Natural killer cell (primary cell): Measurements from ENCODE around the gene HSPBP1. TPM values are rescaled to one million over a fixed set of nuclear protein-coding genes. Genes with fewer than 3 reads are reported as not detected.
"Not testable (repeated sequence)": the region's sequence is repeated elsewhere in the genome, so short reads cannot be mapped to it uniquely, and the experiment has no call there.

Experiments
- ATAC-seq, 3 donors: fragments of 150-1000 bp in 2 of 3; fragments of 200-7000 bp in 1 of 3; cut with Tn5 transposase; 1 replicate in 1 of 3; 2 replicates in 2 of 3; pipeline ENCODE4 v1.10.0; 2021; ENCODE audit warnings: mild to moderate bottlenecking in 2 of 3, moderate library complexity in 2 of 3
- DNase-seq, 2 donors: peaks; one replicate each; pipeline versions ENCODE4 v3.0.0 to v3.0.0-alpha.2; 2013 to 2021; ENCODE audit warnings: mixed read lengths in 1 of 2
- H3K27ac ChIP-seq: one replicate; pipeline ENCODE4 v1.5.1; 2013; ENCODE audit warnings: mild to moderate bottlenecking, low read length
- H3K27me3 ChIP-seq: one replicate; pipeline ENCODE4 v1.6.1; 2013; ENCODE audit warnings: low read length; ENCODE audit not compliant: control insufficient read depth, insufficient read depth
- H3K36me3 ChIP-seq: one replicate; pipeline ENCODE4 v1.6.1; 2013; ENCODE audit warnings: low read length; ENCODE audit not compliant: control insufficient read depth, insufficient read depth
- H3K4me1 ChIP-seq: one replicate; pipeline ENCODE4 v1.6.1; 2013; ENCODE audit warnings: low read length; ENCODE audit not compliant: control insufficient read depth, insufficient read depth
- H3K4me3 ChIP-seq: one replicate; pipeline ENCODE4 v1.5.1; 2013; ENCODE audit warnings: low read length
- H3K9me3 ChIP-seq: one replicate; pipeline ENCODE4 v1.6.1; 2013; ENCODE audit warnings: low read length; ENCODE audit not compliant: control insufficient read depth, insufficient read depth
- H3K27ac Mint-ChIP-seq, 2 donors: one replicate each; pipeline ENCODE4 v1.8.0; 2022; ENCODE audit warnings: mild to moderate bottlenecking in 2 of 2, mixed read lengths in 2 of 2, moderate library complexity in 1 of 2
- H3K27me3 Mint-ChIP-seq, 2 donors: one replicate each; pipeline ENCODE4 v1.8.0; 2022; ENCODE audit warnings: low read depth in 2 of 2, mixed read lengths in 2 of 2
- H3K36me3 Mint-ChIP-seq: one replicate; pipeline ENCODE4 v1.8.0; 2022; ENCODE audit warnings: mixed read lengths
- H3K4me1 Mint-ChIP-seq, 2 donors: one replicate each; pipeline ENCODE4 v1.8.0; 2022; ENCODE audit warnings: mixed read lengths in 2 of 2
- H3K4me3 Mint-ChIP-seq: one replicate; pipeline ENCODE4 v1.8.0; 2022; ENCODE audit warnings: mild to moderate bottlenecking, moderate library complexity, mixed read lengths
- H3K9me3 Mint-ChIP-seq, 2 donors: one replicate each; pipeline ENCODE4 v1.8.0; 2022; ENCODE audit warnings: mixed read lengths in 2 of 2
- WGBS: methylation state at CpG from one replicate; pipeline ENCODE4 v1.1.7; 2013; ENCODE audit warnings: missing lambda C conversion rate; ENCODE audit not compliant: insufficient coverage; 5-methylcytosine and 5-hydroxymethylcytosine counted together
- intact Hi-C: fragments of 100-400 bp; cut with micrococcal nuclease; formaldehyde crosslinking; loops from one replicate; pipeline ENCODE4 v1.14.2; 2022
- total RNA-seq, 4 donors: library from RNA; stranded (reverse); fragments of 120-200 nt in 1 of 4; gene quantifications; one replicate each; pipeline versions ENCODE4 v1.2.3 to v1.2.4, GENCODE V29; 2013 to 2022
- TF ChIP-seq, protein P1 (sequence below): fragments of 200-600 bp; IDR thresholded peaks from one replicate; pipeline ENCODE4 v1.8.0; 2022; ENCODE audit warnings: antibody characterized with exemption

HSPBP1 gene, protein sequence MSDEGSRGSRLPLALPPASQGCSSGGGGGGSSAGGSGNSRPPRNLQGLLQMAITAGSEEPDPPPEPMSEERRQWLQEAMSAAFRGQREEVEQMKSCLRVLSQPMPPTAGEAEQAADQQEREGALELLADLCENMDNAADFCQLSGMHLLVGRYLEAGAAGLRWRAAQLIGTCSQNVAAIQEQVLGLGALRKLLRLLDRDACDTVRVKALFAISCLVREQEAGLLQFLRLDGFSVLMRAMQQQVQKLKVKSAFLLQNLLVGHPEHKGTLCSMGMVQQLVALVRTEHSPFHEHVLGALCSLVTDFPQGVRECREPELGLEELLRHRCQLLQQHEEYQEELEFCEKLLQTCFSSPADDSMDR
- 10 to 100 TPM; 17.1 to 19.5 (median 18.5) TPM for total RNA-seq
- total RNA-seq (2013) = 11.6 TPM

DNA sequence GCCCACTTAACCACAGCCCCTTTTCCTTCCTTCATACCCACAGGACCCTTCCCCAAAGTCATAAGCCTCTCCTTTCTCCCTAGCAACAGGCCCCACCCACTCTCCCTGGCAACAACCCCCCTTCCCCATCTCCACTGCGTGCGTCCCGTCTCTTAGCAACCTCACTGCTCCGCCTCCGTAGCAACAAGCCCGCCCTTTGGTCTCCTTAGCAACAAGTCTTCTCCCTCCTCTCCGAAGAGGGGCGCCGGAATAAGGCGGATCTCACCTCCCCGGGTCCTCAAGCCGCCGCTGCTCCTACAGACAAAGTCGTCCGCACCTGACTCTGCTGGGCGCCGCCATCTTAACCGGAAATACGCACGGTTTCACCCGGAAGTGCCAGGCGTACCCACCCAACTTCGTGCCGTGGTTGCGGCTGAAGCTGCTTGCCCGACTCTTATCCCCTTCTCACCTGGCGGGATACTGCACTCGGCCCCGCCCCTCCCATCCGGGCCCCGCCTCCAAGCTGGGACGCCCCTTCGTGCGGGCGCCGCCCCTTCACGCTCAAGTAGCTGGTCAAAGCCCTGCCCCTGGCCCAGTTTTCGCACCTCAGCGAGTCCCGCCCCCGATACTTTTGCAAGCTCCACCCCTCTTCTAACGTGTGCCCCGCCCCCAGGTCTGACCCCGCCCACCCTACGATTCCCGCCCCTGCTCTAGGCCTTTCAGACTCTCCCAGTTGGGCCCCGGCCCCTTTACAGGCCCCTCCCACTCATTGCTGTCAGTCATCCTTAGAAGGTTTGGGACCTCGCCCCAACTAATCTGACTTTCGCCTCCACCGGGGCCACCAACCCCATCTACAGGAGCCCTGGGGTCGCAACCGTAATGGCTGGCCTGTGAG lies at the start of gene HSPBP1:
HSPBP1 (minus strand) TSS at position 341 of the 874 bp plus-strand sequence. CDS start 502 bp downstream, outside the sequence.
- peak within 1 kb of the TSS; percentile 98 for H3K27ac Mint-ChIP-seq
- Histone ChIP-seq H3K9me3 (no peaks in the 10 kb centered on the region), H3K4me1 (peaks cover 55% of the 10 kb centered on the region), H3K4me3 (peak within 1 kb of the TSS; percentile 89), H3K27ac (peak within 1 kb of the TSS; percentile 93), H3K36me3 (peaks cover 4% of the 10 kb centered on the region), H3K27me3 (no peaks in the 10 kb centered on the region)
- H3K4me1 Mint-ChIP-seq = peaks cover 43 to 48% of the 10 kb centered on the region in 2 donors
- WGBS = 6% methylated on average over 52 of the region's 52 CpGs
- ATAC-seq (peak; percentile 81 to 88 (median 82)), DNase-seq (peak; percentile 95 to 98)
- no peaks in the 10 kb centered on the region for H3K9me3 Mint-ChIP-seq
- H3K4me3 Mint-ChIP-seq = peak within 1 kb of the TSS; percentile 100
- intact Hi-C loops = loop anchor here (1.0 kb wide), 1 partner anchor 21 kb away; the partner anchor contains the start of gene PPP6R1
- peaks cover 0 to 7% of the 10 kb centered on the region in 2 donors for H3K27me3 Mint-ChIP-seq
- TF ChIP-seq, protein P1, sequence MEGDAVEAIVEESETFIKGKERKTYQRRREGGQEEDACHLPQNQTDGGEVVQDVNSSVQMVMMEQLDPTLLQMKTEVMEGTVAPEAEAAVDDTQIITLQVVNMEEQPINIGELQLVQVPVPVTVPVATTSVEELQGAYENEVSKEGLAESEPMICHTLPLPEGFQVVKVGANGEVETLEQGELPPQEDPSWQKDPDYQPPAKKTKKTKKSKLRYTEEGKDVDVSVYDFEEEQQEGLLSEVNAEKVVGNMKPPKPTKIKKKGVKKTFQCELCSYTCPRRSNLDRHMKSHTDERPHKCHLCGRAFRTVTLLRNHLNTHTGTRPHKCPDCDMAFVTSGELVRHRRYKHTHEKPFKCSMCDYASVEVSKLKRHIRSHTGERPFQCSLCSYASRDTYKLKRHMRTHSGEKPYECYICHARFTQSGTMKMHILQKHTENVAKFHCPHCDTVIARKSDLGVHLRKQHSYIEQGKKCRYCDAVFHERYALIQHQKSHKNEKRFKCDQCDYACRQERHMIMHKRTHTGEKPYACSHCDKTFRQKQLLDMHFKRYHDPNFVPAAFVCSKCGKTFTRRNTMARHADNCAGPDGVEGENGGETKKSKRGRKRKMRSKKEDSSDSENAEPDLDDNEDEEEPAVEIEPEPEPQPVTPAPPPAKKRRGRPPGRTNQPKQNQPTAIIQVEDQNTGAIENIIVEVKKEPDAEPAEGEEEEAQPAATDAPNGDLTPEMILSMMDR = no peak
- no peaks in the 10 kb centered on the region for H3K36me3 Mint-ChIP-seq

DNA sequence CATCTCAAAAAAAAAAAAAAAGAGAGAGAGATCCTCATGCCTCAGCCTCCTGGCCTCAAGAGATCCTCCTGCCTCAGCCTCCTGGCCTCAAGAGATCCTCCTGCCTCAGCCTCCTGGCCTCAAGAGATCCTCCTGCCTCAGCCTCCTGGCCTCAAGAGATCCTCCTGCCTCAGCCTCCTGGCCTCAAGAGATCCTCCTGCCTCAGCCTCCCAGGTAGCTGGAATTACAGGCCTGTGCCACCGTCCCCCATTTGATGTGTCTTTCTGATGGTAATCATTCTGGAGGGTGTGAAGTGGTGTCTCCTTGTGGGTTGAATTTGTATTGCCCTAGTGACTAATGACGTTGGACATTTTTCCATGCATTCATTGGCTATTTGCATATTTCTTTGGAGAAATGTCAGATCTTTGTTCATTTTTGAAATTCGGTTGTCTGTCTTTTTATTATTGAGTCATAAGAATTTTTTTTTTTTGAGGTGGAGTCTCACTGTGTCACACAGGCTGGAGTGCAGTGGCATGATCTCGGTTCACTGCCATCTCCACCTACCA lies 48.9 kb upstream of the HSPBP1 start:
- H3K4me3 Mint-ChIP-seq, H3K9me3 Mint-ChIP-seq, H3K36me3 Mint-ChIP-seq, H3K27ac Mint-ChIP-seq, H3K27ac ChIP-seq, ATAC-seq, H3K4me1 ChIP-seq, H3K36me3 ChIP-seq, H3K4me1 Mint-ChIP-seq, intact Hi-C loops, H3K4me3 ChIP-seq, H3K27me3 ChIP-seq, H3K9me3 ChIP-seq: not testable (repeated sequence)
- 80% methylated on average over 4 of the region's 4 CpGs for WGBS
- peak in 1 of 2 donors; percentile 40 for DNase-seq
- peaks cover 0 to 19% of the 10 kb centered on the region in 2 donors for H3K27me3 Mint-ChIP-seq

DNA sequence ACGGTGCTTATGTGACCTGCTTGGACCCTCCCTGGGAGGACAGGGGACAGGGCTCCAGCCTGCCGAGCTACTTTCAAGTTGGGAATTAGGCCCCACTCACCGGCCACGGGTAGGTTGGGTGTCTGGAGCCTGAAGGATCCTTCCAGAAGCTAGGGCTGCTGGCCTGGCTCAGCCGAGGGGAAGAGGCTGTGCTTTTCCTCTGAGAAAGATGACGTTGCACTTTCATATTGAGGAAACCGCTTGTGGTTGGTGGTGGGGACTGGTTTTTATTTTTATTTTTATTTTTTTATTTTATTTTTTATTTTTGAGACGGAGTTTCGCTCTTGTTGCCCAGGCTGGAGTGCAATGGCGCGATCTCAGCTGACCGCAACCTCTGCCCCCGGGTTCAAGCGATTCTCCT lies 45.3 kb upstream of the HSPBP1 start, which contains the start of gene TMEM150B:
TMEM150B (minus strand) TSS at position 170 of the 400 bp plus-strand sequence. CDS start 4,305 bp downstream, outside the sequence.
- Histone ChIP-seq H3K4me3 (no peak within 1 kb of the TSS), H3K27me3 (no peaks in the 10 kb centered on the region), H3K9me3 (no peaks in the 10 kb centered on the region), H3K4me1 (no peaks in the 10 kb centered on the region), H3K27ac (no peak within 1 kb of the TSS), H3K36me3 (no peaks in the 10 kb centered on the region)
- TF ChIP-seq, protein P1 = no peak
- Mint-ChIP-seq H3K27ac (no peak within 1 kb of the TSS), H3K36me3 (no peaks in the 10 kb centered on the region), H3K4me1 (no peaks in the 10 kb centered on the region), H3K27me3 (peaks cover 8 to 31% of the 10 kb centered on the region in 2 donors), H3K9me3 (no peaks in the 10 kb centered on the region), H3K4me3 (no peak within 1 kb of the TSS)
- DNase-seq (no peak), ATAC-seq (no peak)
- WGBS = 37% methylated on average over 13 of the region's 14 CpGs
- intact Hi-C loops = no loop called here

DNA sequence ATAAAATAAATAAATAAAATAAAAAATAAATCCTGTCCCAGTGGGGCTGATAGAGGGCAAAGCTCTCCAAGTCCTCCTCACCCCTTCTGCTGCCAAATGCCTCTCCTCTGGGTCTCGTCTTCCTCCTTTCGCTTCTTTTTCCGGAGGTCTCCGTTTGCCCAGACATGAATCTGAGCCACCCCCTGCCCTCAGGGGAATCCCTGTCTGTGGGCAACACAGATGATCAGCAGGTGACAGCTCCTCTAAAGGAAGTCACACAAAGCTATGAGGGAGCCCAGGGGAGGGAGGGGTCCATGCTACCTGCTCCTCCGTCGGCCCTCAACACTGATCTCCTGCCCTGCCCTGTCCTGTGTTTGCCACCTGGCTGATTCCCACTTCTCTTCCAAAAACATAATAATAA lies 44.8 kb upstream of the HSPBP1 start:
- Mint-ChIP-seq H3K4me1 (no peaks in the 10 kb centered on the region), H3K27ac (no peak overlapping the region), H3K9me3 (no peaks in the 10 kb centered on the region), H3K36me3 (no peaks in the 10 kb centered on the region), H3K4me3 (no peak overlapping the region), H3K27me3 (peaks cover 8 to 31% of the 10 kb centered on the region in 2 donors)
- Histone ChIP-seq H3K36me3 (no peaks in the 10 kb centered on the region), H3K27ac (no peak overlapping the region), H3K9me3 (no peaks in the 10 kb centered on the region), H3K4me1 (no peaks in the 10 kb centered on the region), H3K27me3 (no peaks in the 10 kb centered on the region), H3K4me3 (no peak overlapping the region)
- intact Hi-C loops = no loop called here
- 79% methylated on average over 6 of the region's 6 CpGs for WGBS
- TF ChIP-seq, protein P1 = no peak
- ATAC-seq = no peak
- DNase-seq = no peak
